ENCODE results near the gene SLC6A1. TPM values are rescaled to one million over a fixed set of nuclear protein-coding genes. Genes with fewer than 3 reads are reported as not detected.

SLC6A1 gene
- total RNA-seq, 1 experiment from 2014 or later = not detected

DNA sequence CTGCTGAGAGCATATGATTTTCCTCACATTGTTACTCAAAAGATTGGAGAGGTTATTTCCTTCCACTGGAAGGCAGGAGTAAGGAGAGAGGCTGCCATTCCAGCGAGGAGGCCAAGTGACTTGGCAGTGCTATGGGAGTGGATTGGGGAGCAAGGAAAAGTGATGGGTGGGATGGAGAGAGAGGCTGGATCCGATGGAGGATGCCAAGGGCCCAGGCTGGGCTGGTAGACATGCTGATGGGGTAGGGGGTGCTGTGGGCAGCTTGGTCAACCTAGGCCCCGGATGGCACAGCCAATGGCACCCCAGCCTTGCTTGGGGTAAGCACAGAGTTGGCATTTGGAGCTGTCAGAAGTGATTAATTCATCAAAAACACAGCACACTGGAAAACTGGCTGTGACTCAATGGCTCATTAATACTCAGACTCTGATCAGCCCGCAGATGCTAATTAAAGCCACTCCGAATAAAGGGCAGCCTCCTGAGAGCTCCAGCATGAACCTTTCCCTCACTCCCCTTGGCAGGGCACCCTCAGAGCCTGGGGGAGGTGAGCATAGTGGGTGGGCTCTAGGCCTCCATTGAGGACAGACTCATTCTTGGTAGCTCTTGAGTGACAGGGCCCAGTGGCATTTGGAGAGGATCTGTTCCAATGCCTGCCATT, 22.1 kb upstream of the SLC6A1 start:
- no peak for DNase-seq (ENCODE audit: low read depth)

DNA sequence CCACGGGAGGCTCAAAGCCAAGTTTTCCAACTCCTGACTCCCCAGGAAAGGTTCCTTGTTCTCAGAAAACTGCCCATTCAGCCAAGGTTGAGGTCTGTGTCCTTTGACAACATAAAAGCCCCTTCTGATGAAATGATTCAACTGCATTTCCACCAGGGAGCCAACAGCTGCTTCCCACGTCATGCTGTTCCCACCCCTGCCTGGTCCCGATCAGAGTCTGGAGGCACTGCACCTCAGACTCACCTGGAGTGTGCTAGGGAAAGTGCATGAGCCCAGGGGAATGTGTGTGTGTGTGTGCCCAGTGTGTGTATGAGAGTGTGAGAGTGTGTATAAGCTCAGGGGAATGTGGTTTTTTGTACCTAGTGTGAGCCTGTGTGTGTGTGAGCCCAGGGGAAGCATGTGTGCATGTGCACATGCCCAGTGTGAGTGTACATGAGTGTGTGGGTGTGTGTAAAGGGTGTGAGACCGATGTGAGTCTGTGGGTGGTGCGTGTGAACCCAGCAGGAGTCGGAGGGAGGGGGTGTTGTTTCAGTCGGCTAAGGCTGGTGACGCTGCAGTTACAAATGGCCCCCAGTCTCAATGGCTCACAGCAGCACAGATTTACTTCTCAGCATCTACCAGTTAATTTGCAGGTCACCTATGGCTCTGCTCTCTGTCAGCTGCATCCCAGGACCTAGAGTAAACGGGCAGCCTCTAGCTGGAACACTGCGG, 20.3 kb upstream of the SLC6A1 start:
- DNase-seq (ENCODE audit: low read depth) = no peak

DNA sequence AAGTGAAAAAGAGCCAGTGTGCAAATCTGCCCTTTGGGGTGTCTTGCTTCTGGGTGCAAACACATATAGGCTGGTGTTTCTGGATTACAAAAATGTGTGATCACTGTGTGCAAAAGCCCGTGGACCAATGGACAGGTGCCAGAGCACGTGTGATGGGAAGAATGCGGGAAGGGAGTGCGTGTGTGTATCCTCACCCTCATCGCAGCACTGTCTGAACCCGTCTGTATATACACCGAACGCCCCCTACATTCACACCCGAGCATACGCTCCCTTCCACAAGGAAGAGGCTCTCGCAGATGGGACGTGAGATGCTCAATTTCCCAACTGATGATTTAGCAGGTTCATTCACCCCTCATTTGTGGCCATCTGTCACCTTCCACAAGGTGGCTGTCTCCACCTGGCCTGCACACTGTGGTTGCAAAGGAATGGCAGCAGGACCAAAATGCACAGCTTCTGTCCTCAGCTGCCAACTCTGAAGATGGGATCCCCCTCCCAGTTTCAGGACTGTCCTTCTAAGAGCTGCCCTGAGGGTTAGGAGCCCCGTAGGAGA, 19.4 kb upstream of the SLC6A1 start:
- no peak for DNase-seq (ENCODE audit: low read depth)

DNA sequence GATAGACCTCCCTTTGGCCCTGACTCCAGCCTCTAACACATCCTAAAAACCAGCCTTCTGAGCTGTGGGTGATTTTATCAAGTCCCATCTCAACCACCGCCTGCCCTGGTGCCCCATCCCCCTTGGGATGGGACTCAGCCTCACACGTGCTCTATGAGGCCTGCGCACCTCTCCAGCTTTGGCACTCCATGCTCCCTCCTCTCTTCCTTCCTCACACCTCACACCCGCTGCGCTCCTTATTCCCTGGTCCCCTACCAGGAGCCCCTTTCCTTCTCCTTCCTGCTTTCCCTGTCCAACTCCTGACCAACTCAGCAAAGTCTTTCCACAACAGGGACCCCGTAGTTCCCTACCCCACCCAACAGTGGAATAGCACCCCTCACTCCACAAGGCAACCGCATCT, 18.4 kb upstream of the SLC6A1 start:
- no peak for DNase-seq (ENCODE audit: low read depth)

DNA sequence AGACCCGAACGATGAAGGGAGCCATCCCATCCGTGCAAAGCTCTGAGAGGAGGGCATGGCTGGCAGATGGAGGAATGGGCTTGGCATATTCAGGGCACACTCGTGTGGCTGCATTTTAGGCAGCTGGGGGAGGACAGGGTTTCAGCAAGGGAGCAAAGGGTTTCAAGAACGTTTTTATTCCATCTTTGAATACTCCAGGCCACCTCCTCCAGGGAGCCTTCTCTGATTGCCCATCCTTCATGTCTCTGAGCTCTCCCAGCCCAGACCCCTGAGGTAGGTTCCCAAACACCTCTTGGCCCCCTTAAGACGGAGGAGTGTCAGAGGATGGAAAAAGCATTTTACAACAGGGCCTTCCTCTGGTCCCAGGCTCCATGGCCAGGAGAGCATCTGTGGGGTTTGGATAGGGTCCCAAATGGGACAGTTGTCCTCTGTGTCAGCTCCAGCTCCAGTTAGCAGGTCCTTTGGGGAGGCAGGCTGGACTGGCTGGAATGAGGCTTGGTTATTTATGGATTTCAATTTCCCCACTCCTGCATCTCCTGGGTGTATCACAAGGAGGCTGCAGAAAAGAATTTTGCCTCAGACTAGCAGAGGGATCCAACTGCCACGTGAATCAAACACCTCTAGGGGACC, 17.7 kb upstream of the SLC6A1 start:
- no peak for DNase-seq (ENCODE audit: low read depth)

DNA sequence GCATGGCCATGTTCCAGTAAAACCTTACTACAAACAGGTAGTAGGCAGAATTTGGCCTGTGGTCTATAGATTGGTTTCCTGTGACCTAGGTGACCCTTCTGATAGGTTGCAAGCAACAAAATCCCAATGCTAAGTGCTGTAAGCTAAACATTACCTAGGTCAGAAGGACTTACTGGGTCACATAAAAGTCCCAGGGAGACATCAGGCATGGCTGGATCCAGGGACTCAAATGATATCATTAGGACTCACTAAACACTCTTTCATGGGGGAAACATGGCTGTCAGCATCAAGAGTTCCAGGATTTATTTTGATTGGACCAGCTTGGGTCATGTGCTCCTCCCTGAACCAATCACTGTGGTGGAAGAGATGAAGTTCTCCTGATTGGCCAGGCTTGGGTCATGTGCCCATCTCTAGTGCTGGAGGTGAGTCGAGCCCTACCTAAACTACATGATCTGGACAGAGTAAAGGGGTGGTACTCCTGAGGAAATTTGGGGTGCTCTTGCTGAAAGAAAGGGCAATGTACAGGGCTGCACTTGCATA, 16.8 kb upstream of the SLC6A1 start:
- DNase-seq (ENCODE audit: low read depth) = no peak

DNA sequence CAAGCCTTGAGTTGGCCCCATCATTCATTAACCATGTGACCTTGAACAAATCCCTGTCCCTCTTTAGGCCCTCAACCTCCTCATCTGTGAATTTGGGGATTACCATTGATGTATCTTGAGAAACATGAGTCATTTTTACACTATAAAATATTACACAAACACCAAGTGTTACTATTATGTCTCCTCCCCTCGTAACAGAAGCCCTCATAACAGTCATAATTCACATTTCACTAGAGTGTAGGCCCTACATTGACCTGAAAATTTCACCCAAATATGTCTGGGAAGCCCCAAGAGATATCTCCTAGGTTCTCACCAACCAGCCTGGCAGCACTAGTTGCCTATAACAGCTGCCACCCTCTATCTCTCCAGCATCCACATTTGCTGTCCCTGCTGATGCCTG, 15.8 kb upstream of the SLC6A1 start:
- DNase-seq (ENCODE audit: low read depth) = no peak

DNA sequence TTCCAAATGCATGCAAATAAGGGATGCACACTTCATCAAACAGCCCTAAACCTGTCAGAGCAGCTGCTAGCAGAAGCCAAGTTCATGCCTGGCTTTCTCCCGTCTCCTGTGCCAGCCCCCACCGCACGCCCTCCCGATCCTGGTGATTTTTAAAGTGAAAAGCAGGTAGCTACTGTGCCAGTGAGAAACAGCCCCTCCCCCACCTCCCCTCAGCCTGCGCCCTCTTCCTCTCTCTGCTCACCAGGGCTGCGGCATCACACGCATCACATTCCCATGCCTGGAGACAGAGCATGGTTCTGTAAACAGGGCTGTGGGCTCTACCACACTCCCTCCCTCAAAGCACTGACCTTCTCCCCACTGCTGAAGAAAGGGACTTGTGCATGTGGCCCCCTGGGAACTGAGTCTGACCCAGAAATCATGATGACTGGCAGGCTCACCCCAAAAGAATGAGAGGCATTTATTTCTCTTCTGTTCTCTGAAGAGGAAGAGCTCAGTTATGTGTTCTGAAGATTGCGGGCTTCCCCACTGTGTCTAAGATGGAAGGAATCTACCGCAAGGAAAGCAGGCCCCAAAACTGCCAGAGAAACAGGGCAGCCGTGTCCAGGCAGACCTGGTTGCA, 14.5 kb upstream of the SLC6A1 start:
- no peak for DNase-seq (ENCODE audit: low read depth)

DNA sequence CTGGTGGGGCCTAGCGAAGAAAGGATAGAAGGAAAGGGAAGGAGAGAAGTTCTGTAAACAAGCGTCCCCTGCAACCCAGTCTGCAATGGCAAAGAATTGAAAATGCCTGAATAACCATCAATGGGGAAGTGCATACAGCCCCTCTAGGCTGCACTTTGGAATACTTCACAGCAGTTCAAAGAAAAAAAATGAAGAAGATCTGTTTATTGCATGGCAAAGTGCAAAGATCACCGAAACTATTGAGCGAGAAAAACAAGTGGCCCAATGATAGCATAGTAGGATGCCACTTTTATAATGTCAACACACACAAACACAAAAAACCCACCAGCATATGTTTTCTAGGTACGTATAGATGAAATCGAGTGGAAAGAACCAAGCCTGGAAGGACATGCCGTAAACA, 13.6 kb upstream of the SLC6A1 start:
- DNase-seq (ENCODE audit: low read depth) = no peak

DNA sequence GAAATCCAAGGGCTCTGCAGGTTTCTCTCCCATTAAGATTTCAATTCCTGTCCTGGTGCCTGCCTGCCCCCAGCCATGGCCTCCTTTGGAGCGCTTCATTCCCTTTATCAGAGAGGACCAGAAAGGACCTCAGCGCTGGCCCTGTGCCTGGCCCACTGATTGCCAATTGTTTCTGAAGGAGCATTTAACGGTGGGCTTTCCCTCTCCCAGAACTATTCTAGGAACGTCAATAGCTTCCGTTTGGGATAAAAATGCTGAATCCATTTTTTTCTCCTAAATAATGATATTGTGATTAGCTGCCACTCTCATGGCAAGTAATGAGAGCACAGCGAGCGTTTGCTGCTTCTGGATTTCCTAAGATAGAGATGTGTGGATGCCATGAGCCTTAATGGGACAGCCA, 12.2 kb upstream of the SLC6A1 start:
- DNase-seq (ENCODE audit: low read depth) = no peak

DNA sequence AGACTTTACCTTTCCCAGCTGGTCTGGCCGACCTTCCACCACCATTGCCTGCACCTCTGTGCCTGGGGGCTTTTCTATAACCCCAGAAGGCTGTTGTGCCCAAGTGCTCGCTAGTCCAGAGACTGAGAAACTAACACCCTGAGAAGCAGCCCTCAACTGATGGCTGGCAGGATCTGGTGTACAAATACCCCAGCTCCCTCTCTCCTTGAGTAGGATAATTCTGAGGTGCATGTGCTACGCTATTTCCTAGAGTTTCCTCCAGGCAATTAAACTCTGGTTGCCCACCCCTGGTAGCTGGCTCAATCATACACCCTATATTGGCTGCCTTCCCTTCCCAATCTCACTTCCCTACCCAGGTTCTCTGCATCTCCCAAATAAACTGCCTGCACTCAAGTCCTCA, 11.5 kb upstream of the SLC6A1 start:
- no peak for DNase-seq (ENCODE audit: low read depth)

DNA sequence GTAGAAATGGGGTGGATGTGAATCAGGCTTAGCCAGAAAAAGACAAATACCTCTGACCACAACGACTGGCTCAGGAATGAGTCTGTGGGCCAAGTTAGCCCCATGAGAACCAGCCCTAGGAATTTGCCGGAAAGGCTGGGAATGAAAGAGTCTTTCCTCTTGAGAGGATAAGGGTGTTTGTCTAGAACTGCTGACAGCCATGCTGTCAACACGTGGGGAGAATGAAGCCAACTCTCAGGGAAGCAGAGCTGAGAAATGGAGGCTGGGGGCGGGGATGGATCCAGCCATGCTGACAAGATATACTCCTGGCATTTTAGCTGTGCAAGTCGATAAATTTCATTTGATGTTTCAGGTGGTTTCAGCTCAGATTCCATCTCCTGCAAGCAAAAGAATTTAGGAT, 10.6 kb upstream of the SLC6A1 start:
- no peak for DNase-seq (ENCODE audit: low read depth)

DNA sequence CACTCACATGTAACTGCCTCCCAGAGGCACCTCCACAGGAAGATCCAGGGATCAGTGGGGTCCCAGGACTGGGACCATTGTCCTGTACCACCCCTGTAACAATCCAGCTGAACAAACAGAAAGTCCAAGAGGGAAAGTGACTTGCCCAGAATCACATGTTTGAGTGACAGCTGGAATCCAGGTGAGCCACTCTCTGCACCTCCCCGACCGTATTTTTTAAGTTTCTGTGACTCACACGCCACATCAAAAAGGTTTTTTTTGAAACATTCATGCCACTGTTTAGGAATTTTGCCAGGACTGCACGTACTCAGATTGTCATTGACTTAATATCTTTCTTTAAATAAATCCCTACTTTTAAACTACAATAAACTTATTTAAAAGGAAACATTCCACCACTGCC, 9.8 kb upstream of the SLC6A1 start:
- no peak for DNase-seq (ENCODE audit: low read depth)

DNA sequence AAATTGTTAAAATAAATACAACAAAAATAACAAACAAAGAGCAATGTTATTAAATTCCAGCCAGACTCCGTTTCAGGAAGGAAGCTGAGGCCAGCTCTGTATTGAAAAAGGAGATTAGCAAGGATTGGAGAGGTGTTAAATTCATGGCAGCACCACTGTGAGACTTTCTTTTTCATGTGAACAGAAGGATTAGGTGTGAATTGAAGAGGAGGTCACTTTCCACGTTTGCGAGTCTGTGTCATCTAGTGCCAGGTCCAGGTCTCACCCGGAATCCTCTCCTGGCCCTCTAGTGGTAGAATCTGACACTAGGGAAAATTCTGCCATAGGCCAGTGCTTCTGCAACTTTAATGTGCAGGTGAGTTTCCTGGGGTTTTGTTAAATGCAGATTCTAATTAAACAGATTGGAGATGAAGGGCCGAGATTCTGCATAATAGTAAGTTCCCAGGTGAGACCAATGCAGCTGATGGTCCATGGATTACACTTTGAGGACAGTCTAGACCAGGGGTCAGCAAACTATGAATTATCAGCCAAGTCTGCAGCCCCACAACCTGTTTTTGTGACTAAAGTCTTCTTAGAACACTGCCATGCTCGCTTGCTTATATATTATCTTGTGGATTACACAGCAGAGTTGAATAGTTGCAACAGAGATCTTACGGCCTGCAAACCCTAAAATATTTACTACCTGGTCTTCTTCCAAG, 9.2 kb upstream of the SLC6A1 start:
- peak; percentile 38 for DNase-seq (ENCODE audit: low read depth)

DNA sequence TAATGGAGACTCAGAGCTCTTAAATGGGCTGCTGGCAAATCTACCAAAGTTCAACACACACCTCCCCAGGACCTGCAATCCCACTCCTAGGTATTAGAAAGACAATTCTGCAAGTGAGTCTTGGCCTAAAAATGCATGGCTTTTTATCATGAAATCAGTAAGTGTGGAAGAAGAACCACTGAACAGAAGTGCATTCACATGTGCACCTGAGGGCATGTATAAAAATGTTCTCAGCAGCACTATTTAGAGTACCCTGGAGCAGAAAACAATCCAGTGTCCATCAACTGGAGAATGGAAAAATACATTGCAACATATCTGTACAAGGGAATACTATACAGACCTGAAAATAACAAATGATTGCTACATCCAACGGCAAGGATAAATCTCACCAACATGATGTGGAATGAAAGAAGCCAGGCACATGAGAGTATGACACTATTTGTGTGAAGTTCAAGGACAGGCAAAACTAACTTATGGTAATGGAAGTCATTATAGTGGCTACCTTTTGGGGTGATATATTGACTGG, 8.1 kb upstream of the SLC6A1 start:
- no peak for DNase-seq (ENCODE audit: low read depth)

DNA sequence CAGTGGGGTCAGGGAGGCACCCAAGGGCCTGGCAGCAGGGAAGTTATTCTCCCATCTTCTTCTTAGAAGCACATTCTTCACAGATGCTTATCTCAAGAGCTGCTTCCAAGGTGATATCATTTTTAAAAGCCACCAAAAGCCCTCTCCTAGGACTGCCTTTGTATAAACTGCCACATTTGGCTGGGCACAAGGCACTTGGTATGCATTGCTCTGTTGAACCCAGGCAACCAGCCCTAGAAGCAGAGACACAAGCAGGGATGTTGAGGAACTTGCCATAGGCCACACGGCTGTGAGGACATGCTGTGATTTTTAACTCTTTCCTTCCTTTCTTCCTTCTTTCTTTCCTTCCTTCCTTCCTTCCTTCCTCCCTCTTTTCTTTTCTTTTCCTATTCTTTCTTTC, 7.4 kb upstream of the SLC6A1 start:
- DNase-seq (ENCODE audit: low read depth) = no peak

DNA sequence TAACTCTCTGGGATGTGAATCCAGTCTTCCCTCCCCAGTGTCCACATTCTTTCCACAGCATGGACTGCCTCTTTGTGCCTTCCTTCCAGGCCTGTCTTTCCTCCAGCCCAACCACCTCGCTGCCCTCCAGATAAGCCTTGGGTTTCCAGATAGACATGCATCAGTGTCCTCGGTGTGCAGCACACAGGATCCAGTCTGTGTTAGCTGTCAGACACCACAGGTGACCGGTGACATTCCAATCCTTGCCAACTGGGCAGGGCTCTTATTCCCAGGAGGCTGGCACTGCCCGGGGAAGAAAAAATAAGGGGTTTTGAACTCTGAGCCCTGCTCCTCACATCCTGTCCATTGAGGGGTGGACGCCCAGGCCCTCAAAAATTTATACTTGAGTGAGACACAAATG, 6.0 kb upstream of the SLC6A1 start:
- DNase-seq (ENCODE audit: low read depth) = no peak

DNA sequence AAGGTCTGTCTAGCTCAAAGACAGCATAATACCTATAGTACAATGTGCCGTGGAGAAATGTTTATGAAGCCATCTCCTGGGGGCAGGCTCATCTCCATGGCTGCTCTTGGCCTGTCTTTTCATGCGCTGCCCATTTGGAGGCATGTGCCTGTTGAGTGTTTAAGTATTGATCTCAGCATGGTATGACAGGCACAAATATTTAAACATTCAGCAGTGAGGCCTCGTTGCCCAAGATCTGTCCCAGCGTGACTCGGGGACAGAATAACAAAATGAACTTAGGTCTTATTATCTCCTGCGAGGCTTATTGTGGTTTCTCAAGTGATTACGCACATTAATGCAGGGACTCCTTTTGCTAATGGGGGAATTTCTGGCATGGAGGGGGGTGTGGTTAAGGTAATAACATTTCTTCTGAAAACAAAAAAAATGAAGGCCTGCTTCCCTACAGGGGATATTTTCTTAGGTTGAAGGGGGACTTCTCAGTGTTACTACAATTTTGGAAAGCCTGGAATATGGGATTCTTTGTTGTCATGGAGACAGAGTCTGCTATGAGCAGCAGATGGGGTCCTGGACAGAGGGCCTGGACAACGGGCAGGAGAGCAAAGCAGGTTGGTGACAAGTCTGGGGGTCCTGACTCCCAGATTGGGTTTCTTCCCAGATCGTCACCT, 4.4 kb upstream of the SLC6A1 start:
- DNase-seq (ENCODE audit: low read depth) = no peak

DNA sequence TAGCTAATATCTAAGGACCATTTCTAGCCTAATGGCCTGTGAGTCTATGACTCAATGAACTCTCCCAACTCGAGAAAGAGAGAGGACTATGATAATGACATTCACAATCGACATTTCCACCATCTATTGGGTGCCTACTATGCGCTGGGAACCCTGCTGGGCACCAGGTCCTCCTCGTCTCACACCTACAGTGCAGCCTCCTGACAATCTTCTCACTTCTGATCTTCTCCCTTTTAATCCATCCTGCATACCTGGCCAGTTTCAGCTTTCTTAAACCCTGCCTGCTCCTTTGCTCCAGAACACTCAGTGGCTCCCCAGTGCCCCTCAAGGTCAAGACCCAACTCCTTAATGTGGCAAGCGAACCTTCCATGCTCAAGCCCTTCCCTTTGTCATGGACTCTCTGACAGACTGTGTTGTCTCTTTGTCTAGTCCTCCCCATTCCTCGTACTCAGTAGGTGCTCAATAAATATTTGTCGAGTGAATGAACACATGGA, 3.5 kb upstream of the SLC6A1 start:
- no peak for DNase-seq (ENCODE audit: low read depth)

DNA sequence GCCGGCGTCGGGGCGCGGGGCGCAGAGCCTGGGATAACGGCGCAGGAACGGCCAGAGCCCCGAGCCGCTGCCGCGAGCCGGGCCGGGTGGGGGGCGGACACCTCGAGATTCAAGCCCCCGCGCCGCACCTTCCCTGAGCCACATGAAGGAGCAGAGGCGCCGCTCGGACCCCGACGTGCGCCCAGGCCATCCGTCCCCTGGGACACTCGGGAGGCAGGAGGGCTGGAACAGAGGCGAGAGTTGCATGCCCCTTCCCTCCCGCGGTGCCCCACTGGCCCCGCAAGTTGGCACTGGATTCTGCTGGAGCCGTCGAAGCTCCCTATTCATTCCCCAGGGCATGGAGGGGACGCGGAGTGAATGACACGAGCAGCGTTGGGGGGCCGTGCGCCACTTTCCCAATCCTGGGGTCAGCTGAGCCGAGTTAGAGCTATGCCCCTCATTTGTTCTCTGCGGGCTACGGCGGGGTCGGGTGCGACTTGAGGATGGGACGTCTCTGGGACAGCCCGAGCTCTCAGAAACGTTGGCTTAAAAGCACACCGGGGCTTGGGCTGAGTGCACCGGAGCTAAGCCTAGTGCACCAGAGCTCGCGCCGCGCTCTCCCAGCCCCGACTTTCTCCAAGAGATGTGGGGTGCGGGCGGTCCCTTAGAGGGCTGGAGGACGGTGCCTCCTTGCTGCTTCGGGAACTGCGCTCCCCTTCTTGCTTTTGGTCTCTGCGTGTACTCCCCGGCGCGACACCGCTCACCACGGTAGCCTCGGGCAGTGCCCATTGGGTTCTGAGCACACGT, 588 bp downstream of the SLC6A1 start:
- DNase-seq (ENCODE audit: low read depth) = no peak
